OCI-LY3 (cell line): ENCODE data around the gene CHMP4A.

Experiments
- H2AFZ ChIP-seq: fragments of 200-600, 300-600 bp; shearing (Covaris generic); 2 replicates; pipeline ENCODE4 v1.6.0; 2014; ENCODE audit warnings: antibody characterized with exemption, low read depth, low read length
- H3K27ac ChIP-seq: fragments of 200-600, 300-600 bp; sonication (generic); 2 replicates; pipeline ENCODE4 v1.5.1; 2014; ENCODE audit warnings: mild to moderate bottlenecking, low read length, moderate library complexity, mixed read lengths
- H3K27me3 ChIP-seq: fragments of 200-600, 300-600 bp; sonication (generic); 2 replicates; pipeline ENCODE4 v1.6.1; 2014; ENCODE audit warnings: low read depth, low read length, mixed read lengths
- H3K36me3 ChIP-seq: fragments of 200-600, 300-600 bp; sonication (generic); replicated peaks from 2 replicates; pipeline ENCODE3; 2014; ENCODE audit warnings: low read depth, low read length, mixed read lengths
- H3K4me1 ChIP-seq: fragments of 300-600, 200-600 bp; sonication (generic); 2 replicates; pipeline ENCODE4 v1.6.1; 2014; ENCODE audit warnings: low read length, mixed read lengths
- H3K4me2 ChIP-seq: fragments of 200-600, 300-600 bp; sonication (generic); 2 replicates; pipeline ENCODE4 v1.6.1; 2014; ENCODE audit warnings: low read length, mixed read lengths
- H3K4me3 ChIP-seq: fragments of 300-600, 200-600 bp; sonication (generic); 2 replicates; pipeline ENCODE4 v1.5.1; 2014; ENCODE audit warnings: antibody characterized with exemption, mild to moderate bottlenecking, low read length, moderate library complexity
- H3K79me2 ChIP-seq: fragments of 300-600, 200-600 bp; shearing (Covaris generic); 2 replicates; pipeline ENCODE4 v1.6.1; 2014; ENCODE audit warnings: mild to moderate bottlenecking, low read length, mixed read lengths
- H3K9ac ChIP-seq: fragments of 300-600, 200-600 bp; shearing (Covaris generic); 2 replicates; pipeline ENCODE4 v1.6.0; 2014; ENCODE audit warnings: mild to moderate bottlenecking, low read length, moderate library complexity
- H3K9me3 ChIP-seq: fragments of 200-600, 300-600 bp; shearing (Covaris generic); 2 replicates; pipeline ENCODE4 v1.6.1; 2014; ENCODE audit warnings: low read length, mixed read lengths; ENCODE audit not compliant: insufficient read depth
- H4K20me1 ChIP-seq: fragments of 200-600, 300-600 bp; sonication (generic); 2 replicates; pipeline ENCODE4 v1.6.1; 2016; ENCODE audit warnings: low read length, mixed read lengths; ENCODE audit not compliant: insufficient read depth
- EZH2phosphoT487 ChIP-seq: fragments of 200-600 bp; shearing (Covaris generic); IDR thresholded peaks from 2 replicates; pipeline ENCODE4 v1.6.1; 2018; ENCODE audit warnings: antibody characterized with exemption, mixed run types, low read depth
- TF ChIP-seq, protein P1 (sequence below): fragments of 200-600, 300-600 bp; sonication (generic); IDR thresholded peaks from 2 replicates; pipeline ENCODE4 v1.5.1; 2014; ENCODE audit warnings: antibody characterized with exemption, low read length, low read depth

CHMP4A gene

DNA sequence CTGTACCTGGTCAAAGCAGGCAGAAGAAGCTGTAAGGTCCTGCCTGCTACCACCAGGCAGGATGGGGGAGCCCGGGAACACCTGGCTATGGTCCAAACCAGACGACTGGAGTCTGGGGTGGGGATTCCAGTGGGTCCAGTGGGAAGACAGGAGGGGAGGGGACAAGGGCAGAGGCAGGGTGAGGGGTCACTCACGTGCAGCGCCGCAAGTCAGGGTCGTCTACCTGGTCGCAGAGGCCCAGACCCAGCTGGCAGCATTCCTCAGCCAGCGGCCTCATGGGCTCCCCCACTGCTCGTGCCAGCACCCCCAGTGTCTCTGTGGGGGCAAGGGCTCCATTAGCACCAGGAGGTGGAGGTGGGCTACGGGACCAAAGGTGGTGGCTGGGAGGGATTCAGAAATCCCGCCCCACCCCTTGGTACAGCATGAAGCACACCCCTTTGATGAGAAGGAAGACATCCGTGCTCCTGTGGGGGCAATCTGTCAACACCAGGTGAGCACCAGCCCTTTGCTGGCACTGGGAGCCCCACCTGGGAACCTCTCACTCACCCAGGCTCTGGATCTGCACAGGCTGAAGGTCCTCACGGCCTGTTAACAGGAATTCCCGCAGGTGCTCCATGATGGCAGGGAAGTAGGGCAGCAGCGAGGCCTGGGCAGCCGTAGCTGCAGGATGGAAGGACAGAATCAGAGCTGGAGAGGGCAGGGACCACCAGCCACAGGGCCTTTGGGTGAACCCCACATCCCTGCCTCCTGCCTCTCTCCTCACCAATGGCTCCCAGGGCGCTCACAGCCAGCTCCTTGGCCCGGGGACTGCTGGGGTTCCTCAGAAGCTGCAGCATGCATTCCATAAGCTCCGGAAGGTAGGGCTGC, 29.0 kb downstream of the CHMP4A start:
- TF ChIP-seq, protein P1, sequence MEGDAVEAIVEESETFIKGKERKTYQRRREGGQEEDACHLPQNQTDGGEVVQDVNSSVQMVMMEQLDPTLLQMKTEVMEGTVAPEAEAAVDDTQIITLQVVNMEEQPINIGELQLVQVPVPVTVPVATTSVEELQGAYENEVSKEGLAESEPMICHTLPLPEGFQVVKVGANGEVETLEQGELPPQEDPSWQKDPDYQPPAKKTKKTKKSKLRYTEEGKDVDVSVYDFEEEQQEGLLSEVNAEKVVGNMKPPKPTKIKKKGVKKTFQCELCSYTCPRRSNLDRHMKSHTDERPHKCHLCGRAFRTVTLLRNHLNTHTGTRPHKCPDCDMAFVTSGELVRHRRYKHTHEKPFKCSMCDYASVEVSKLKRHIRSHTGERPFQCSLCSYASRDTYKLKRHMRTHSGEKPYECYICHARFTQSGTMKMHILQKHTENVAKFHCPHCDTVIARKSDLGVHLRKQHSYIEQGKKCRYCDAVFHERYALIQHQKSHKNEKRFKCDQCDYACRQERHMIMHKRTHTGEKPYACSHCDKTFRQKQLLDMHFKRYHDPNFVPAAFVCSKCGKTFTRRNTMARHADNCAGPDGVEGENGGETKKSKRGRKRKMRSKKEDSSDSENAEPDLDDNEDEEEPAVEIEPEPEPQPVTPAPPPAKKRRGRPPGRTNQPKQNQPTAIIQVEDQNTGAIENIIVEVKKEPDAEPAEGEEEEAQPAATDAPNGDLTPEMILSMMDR, result no peak
- TF ChIP-seq EZH2phosphoT487, result no peak
- Histone ChIP-seq H3K27ac (no peak overlapping the region), H3K4me2 (no peak overlapping the region), H3K4me1 (peaks cover 13% of the 10 kb centered on the region), H2AFZ (no peak overlapping the region), H3K79me2 (peaks cover 26% of the 10 kb centered on the region), H4K20me1 (no peaks in the 10 kb centered on the region), H3K4me3 (no peak overlapping the region), H3K27me3 (no peaks in the 10 kb centered on the region), H3K36me3 (peaks cover 60% of the 10 kb centered on the region), H3K9me3 (no peaks in the 10 kb centered on the region), H3K9ac (no peak overlapping the region)

DNA sequence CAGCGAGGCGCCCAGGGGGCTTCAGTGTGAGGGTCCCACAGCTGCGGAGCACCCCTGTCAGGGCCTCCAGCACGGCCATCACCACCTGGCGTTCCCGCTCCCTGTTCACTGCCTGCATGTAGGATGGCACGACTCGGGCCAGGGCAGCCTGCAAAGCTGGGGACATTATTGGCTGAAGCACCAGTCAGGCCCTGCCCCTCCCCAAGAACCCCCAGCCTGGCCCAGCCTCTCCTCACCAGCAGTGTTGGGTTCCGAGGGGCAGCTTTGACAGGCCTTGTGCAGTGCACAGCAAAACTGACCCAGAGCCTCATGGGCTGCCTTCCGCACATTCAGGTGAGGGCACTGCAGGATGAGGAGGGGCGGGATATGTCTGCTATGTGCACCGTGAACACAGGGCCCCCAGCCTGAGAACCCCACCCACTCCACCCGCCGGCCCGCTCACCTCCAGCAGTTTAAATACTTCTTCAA, 30.2 kb downstream of the CHMP4A start:
- Histone ChIP-seq H3K9me3 (no peaks in the 10 kb centered on the region), H3K27me3 (no peaks in the 10 kb centered on the region), H3K4me2 (no peak overlapping the region), H4K20me1 (no peaks in the 10 kb centered on the region), H3K9ac (no peak overlapping the region), H3K79me2 (peaks cover 20% of the 10 kb centered on the region), H3K4me1 (peaks cover 8% of the 10 kb centered on the region), H3K36me3 (peaks cover 68% of the 10 kb centered on the region), H2AFZ (no peak overlapping the region), H3K27ac (no peak overlapping the region), H3K4me3 (no peak overlapping the region)
- TF ChIP-seq EZH2phosphoT487, result no peak
- TF ChIP-seq, protein P1, result no peak

DNA sequence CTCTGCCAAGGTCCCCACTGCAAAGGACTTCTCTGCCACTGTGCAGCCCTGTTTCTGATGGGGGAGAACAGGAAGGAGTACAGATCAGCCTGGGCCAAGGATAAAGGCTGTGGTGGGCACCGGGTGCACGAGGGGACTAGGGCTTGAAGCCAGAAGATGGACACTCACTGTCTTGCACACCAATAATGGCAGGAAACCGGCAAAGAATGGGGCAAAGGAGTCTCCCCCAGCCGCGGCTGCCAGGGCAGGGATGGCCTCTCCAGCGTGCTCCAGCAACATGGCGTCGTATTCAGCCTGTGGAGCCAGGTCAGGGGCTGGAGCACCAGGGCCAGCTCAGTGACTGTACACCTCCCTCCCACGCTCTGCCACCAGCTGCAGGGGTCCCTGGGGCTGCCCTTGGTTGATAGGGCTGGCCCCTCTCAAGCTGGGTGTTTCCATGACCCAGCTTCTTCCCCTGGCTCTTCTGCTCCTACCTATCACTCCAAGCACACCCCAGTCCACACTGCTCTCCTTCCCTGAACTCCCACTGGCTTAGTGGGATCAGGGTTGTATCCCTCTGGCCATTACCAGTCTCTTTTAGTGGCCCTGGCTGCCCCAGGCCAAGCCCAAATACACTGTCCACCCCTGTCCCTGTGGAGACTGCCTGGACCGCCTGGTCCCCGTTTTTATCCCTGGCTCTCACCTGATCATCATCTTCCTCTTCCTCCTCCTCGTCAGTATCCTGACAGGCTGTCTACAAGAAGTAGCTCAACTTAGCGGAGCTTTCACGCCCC, 31.0 kb downstream of the CHMP4A start:
- no peaks in the 10 kb centered on the region for H3K9me3 ChIP-seq
- H3K79me2 ChIP-seq, result peaks cover 13% of the 10 kb centered on the region
- no peaks in the 10 kb centered on the region for H4K20me1 ChIP-seq
- no peak overlapping the region for H3K4me3 ChIP-seq
- no peak overlapping the region for H3K9ac ChIP-seq
- H3K27ac ChIP-seq, result no peak overlapping the region
- TF ChIP-seq EZH2phosphoT487, result no peak
- TF ChIP-seq, protein P1, result no peak
- peaks cover 70% of the 10 kb centered on the region for H3K36me3 ChIP-seq
- no peak overlapping the region for H2AFZ ChIP-seq
- no peak overlapping the region for H3K4me2 ChIP-seq
- no peaks in the 10 kb centered on the region for H3K27me3 ChIP-seq
- peaks cover under 1% of the 10 kb centered on the region for H3K4me1 ChIP-seq

DNA sequence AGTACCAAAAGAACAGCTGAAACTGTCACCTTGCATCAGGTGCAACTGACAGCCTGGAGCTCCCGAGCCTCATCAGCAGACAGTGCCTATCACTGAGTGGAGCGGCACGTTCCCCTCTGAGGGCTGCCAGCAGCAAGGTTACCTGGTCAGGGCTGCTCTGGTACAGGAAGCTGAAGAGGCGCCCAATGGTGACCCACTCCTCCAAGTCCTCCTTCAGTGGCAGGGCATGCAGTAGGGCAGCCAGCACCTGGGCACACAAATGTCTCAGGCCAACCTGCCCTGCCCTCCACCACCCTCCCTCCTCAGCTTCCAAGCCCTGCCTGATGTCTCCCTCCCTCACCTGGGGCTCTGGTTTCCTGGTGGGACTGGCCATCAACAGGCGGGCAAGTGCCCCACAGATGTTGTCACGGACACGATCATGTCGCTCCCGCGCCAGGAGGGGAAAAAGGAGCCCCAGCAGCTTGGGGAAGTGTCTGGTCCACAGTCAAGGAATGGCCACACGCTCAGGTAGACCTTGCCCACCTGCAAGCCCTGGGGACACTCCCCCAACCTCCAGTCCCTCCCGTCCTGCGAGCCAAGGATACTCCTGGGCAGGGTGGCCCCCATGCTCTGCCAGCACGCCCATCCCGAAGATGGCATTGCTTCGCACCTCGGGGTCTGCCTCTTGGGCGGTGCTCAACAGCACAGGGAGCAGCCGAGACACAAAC, 31.8 kb downstream of the CHMP4A start:
- Histone ChIP-seq H3K4me3 (no peak overlapping the region), H3K4me2 (no peak overlapping the region), H4K20me1 (no peaks in the 10 kb centered on the region), H3K9me3 (no peaks in the 10 kb centered on the region), H3K79me2 (peaks cover 5% of the 10 kb centered on the region; the same call in 1 of the 2 replicates), H3K27ac (no peak overlapping the region), H2AFZ (no peak overlapping the region), H3K9ac (no peak overlapping the region), H3K27me3 (no peaks in the 10 kb centered on the region), H3K36me3 (peaks cover 71% of the 10 kb centered on the region), H3K4me1 (no peaks in the 10 kb centered on the region)
- TF ChIP-seq EZH2phosphoT487, result no peak
- TF ChIP-seq, protein P1, result no peak
